Thyroid gland (tissue), 4 donors: ENCODE measurements around the gene GALT.

Experiments
- POLR2A ChIP-seq, 2 donors: fragments of 450-650 bp; IDR thresholded peaks; one replicate each; pipeline ENCODE4 v1.6.1; 2017; ENCODE audit warnings: antibody characterized with exemption in 2 of 2, mild to moderate bottlenecking in 2 of 2, moderate library complexity in 1 of 2
- TF ChIP-seq, protein P1 (sequence below), 6 experiments: fragments of 200-600 bp in 3 of 6; fragments of 450-650 bp in 3 of 6; sonication (generic) in 3 of 6; IDR thresholded peaks; one replicate each; pipeline ENCODE4 v1.5.1; 2016 to 2019; ENCODE audit warnings: antibody characterized with exemption in 6 of 6, mild to moderate bottlenecking in 2 of 6, inconsistent platforms in 1 of 6, moderate library complexity in 1 of 6

DNA sequence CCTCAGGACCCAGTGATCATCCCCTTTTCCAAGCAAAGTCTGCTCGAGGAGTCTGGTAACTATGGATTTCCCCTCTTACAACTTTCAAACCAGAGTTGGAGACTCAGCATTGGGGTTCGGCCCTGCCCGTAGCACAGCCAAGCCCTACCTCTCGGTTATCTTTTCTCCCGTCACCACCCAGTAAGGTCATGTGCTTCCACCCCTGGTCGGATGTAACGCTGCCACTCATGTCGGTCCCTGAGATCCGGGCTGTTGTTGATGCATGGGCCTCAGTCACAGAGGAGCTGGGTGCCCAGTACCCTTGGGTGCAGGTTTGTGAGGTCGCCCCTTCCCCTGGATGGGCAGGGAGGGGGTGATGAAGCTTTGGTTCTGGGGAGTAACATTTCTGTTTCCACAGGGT is 1.2 kb downstream of the GALT start:
- TF ChIP-seq, protein P1, sequence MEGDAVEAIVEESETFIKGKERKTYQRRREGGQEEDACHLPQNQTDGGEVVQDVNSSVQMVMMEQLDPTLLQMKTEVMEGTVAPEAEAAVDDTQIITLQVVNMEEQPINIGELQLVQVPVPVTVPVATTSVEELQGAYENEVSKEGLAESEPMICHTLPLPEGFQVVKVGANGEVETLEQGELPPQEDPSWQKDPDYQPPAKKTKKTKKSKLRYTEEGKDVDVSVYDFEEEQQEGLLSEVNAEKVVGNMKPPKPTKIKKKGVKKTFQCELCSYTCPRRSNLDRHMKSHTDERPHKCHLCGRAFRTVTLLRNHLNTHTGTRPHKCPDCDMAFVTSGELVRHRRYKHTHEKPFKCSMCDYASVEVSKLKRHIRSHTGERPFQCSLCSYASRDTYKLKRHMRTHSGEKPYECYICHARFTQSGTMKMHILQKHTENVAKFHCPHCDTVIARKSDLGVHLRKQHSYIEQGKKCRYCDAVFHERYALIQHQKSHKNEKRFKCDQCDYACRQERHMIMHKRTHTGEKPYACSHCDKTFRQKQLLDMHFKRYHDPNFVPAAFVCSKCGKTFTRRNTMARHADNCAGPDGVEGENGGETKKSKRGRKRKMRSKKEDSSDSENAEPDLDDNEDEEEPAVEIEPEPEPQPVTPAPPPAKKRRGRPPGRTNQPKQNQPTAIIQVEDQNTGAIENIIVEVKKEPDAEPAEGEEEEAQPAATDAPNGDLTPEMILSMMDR (IDR thresholded peaks at IDR 0.05) = no peak
- TF ChIP-seq POLR2A (IDR thresholded peaks at IDR 0.05) = no peak
